ENCODE data around the gene FMR1. TPM values are rescaled to one million over a fixed set of nuclear protein-coding genes. Genes with fewer than 3 reads are reported as not detected.

Gene FMR1
- total RNA-seq, 1 donor from 2014 or later: 45.6 TPM

DNA sequence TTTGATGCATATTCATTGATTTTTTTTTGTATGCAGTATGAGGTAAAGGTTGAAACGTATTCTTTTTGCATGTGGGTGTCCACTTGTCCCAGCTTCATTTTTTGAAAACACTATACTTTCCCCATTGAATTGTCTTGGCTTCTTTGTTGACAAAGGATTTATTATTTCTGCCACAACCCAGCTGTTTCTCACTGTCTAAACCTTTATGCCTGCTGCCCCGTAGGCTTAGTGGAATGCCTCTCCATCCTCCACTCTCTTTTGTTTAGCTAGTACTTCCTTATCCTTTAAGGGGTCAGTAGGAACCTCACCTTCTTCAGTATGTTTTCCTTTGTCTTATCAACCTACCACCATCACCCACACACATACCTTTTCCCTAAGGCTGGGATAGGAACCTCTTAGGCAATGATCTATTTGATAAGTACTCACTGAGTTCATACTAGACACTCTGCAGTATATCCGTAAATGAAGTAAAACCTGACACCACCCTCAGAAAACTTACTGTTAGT is 8.5 kb downstream of the FMR1 start:
- Histone ChIP-seq H3K79me2 (ENCODE audit: insufficient read depth, low read length) (peaks cover 75% of the 10 kb centered on the region), H3K9ac (ENCODE audit: low read length) (no peak overlapping the region), H3K4me2 (ENCODE audit: low read length) (no peak overlapping the region), H2AFZ (ENCODE audit: low read depth, low read length) (no peak overlapping the region), H3K4me1 (ENCODE audit: insufficient read depth, low read length) (no peaks in the 10 kb centered on the region), H3K36me3 (ENCODE audit: insufficient read depth, low read length) (no peaks in the 10 kb centered on the region), H4K20me1 (ENCODE audit: insufficient read depth, low read length) (peaks cover 40% of the 10 kb centered on the region), H3K9me3 (ENCODE audit: insufficient read depth, low read depth, low read length) (no peaks in the 10 kb centered on the region), H3K4me3 (ENCODE audit: insufficient read depth, low read depth, low read length) (no peak overlapping the region), H3K27ac (ENCODE audit: low read depth, low read length) (no peak overlapping the region), H3K27me3 (ENCODE audit: insufficient read depth, low read length) (no peaks in the 10 kb centered on the region)
- TF ChIP-seq, protein P1, sequence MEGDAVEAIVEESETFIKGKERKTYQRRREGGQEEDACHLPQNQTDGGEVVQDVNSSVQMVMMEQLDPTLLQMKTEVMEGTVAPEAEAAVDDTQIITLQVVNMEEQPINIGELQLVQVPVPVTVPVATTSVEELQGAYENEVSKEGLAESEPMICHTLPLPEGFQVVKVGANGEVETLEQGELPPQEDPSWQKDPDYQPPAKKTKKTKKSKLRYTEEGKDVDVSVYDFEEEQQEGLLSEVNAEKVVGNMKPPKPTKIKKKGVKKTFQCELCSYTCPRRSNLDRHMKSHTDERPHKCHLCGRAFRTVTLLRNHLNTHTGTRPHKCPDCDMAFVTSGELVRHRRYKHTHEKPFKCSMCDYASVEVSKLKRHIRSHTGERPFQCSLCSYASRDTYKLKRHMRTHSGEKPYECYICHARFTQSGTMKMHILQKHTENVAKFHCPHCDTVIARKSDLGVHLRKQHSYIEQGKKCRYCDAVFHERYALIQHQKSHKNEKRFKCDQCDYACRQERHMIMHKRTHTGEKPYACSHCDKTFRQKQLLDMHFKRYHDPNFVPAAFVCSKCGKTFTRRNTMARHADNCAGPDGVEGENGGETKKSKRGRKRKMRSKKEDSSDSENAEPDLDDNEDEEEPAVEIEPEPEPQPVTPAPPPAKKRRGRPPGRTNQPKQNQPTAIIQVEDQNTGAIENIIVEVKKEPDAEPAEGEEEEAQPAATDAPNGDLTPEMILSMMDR (IDR thresholded peaks at IDR 0.05; ENCODE audit: insufficient read depth, low read depth, low read length): no peak
- no peak for TF ChIP-seq EZH2 (IDR thresholded peaks at IDR 0.05; ENCODE audit: insufficient read depth, low read length)
- H3K36me3 Mint-ChIP-seq (ENCODE audit: low read depth, unreplicated experiment): no peaks in the 10 kb centered on the region
- H3K4me1 Mint-ChIP-seq (ENCODE audit: low read depth, unreplicated experiment): peaks cover 31% of the 10 kb centered on the region
- FAIRE-seq (no peak), DNase-seq (ENCODE audit: low read depth) (peak; percentile 23)
- H3K27ac Mint-ChIP-seq (ENCODE audit: unreplicated experiment): peak overlapping the region; percentile 45
- no peaks in the 10 kb centered on the region for H3K9me3 Mint-ChIP-seq (ENCODE audit: unreplicated experiment)
- no peaks in the 10 kb centered on the region for H3K27me3 Mint-ChIP-seq (ENCODE audit: low read depth, unreplicated experiment)
- no peak overlapping the region for H3K4me3 Mint-ChIP-seq (ENCODE audit: unreplicated experiment)

DNA sequence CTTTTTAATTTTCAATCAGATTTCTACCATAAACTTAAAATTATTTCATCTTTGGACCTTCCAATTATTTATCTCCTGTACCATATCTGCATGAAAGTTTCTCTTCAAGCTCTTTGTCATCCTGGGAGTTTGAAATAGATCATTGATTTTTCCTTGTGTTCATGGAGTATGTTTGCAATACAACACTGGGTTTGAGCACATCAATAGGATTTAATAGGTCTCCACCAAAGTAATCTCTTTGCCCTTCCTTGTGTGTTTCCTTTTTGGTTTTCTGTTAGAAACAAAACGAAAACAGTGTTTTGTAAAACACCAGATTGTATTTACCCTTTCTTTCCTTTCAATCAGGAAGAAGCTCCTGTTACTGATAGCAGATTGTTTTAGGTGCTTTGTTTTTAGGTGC is 11.9 kb downstream of the FMR1 start:
- H3K27ac ChIP-seq (ENCODE audit: low read depth, low read length): no peak overlapping the region
- no peak overlapping the region for H2AFZ ChIP-seq (ENCODE audit: low read depth, low read length)
- H3K4me3 Mint-ChIP-seq (ENCODE audit: unreplicated experiment): no peak overlapping the region
- no peak overlapping the region for H3K27ac Mint-ChIP-seq (ENCODE audit: unreplicated experiment)
- no peaks in the 10 kb centered on the region for H3K4me1 ChIP-seq (ENCODE audit: insufficient read depth, low read length)
- no peak overlapping the region for H3K4me2 ChIP-seq (ENCODE audit: low read length)
- no peaks in the 10 kb centered on the region for H3K9me3 Mint-ChIP-seq (ENCODE audit: unreplicated experiment)
- H3K36me3 Mint-ChIP-seq (ENCODE audit: low read depth, unreplicated experiment): peaks cover 3% of the 10 kb centered on the region
- H3K9me3 ChIP-seq (ENCODE audit: insufficient read depth, low read depth, low read length): no peaks in the 10 kb centered on the region
- no peak overlapping the region for H3K9ac ChIP-seq (ENCODE audit: low read length)
- peaks cover 11% of the 10 kb centered on the region for H4K20me1 ChIP-seq (ENCODE audit: insufficient read depth, low read length)
- FAIRE-seq (no peak), DNase-seq (ENCODE audit: low read depth) (no peak)
- H3K4me3 ChIP-seq (ENCODE audit: insufficient read depth, low read depth, low read length): no peak overlapping the region
- peaks cover 41% of the 10 kb centered on the region for H3K79me2 ChIP-seq (ENCODE audit: insufficient read depth, low read length)
- H3K27me3 ChIP-seq (ENCODE audit: insufficient read depth, low read length): no peaks in the 10 kb centered on the region
- no peaks in the 10 kb centered on the region for H3K36me3 ChIP-seq (ENCODE audit: insufficient read depth, low read length)
- peaks cover 8% of the 10 kb centered on the region for H3K4me1 Mint-ChIP-seq (ENCODE audit: low read depth, unreplicated experiment)
- TF ChIP-seq EZH2 (IDR thresholded peaks at IDR 0.05; ENCODE audit: insufficient read depth, low read length): no peak
- H3K27me3 Mint-ChIP-seq (ENCODE audit: low read depth, unreplicated experiment): no peaks in the 10 kb centered on the region

DNA sequence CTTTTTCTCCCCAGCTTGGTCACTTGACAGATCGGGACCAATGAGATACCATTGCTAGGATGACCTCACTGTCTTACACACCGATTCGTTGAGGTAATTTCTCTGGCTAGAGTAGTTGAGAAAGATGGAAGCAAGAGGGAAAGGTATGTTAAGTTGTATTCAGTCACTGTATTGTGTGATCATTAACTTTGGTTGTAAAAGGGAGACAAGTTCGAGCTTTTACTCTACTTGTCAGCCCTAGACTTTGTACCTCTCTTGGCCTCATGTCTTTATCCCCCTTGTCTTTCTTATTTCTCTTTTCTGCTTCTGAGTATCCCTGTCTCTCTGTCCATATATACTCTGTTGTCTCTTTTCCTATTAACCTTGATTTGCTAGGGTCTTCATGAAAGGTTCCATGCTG is 15.5 kb downstream of the FMR1 start:
- H3K36me3 ChIP-seq (ENCODE audit: insufficient read depth, low read length): peaks cover 3% of the 10 kb centered on the region
- Mint-ChIP-seq H3K27me3 (ENCODE audit: low read depth, unreplicated experiment) (no peaks in the 10 kb centered on the region), H3K4me3 (ENCODE audit: unreplicated experiment) (no peak overlapping the region), H3K9me3 (ENCODE audit: unreplicated experiment) (no peaks in the 10 kb centered on the region), H3K4me1 (ENCODE audit: low read depth, unreplicated experiment) (no peaks in the 10 kb centered on the region), H3K27ac (ENCODE audit: unreplicated experiment) (no peak overlapping the region), H3K36me3 (ENCODE audit: low read depth, unreplicated experiment) (peaks cover 3% of the 10 kb centered on the region)
- FAIRE-seq (peak; percentile 99), DNase-seq (ENCODE audit: low read depth) (no peak)
- no peak overlapping the region for H3K9ac ChIP-seq (ENCODE audit: low read length)
- H3K79me2 ChIP-seq (ENCODE audit: insufficient read depth, low read length): peaks cover 9% of the 10 kb centered on the region
- no peak overlapping the region for H2AFZ ChIP-seq (ENCODE audit: low read depth, low read length)
- H3K27ac ChIP-seq (ENCODE audit: low read depth, low read length): no peak overlapping the region
- H3K4me2 ChIP-seq (ENCODE audit: low read length): no peak overlapping the region
- TF ChIP-seq, protein P1 (IDR thresholded peaks at IDR 0.05; ENCODE audit: insufficient read depth, low read depth, low read length): no peak
- TF ChIP-seq EZH2 (IDR thresholded peaks at IDR 0.05; ENCODE audit: insufficient read depth, low read length): no peak
- H3K4me3 ChIP-seq (ENCODE audit: insufficient read depth, low read depth, low read length): no peak overlapping the region
- no peaks in the 10 kb centered on the region for H3K9me3 ChIP-seq (ENCODE audit: insufficient read depth, low read depth, low read length)
- H3K27me3 ChIP-seq (ENCODE audit: insufficient read depth, low read length): no peaks in the 10 kb centered on the region
- H4K20me1 ChIP-seq (ENCODE audit: insufficient read depth, low read length): no peaks in the 10 kb centered on the region
- H3K4me1 ChIP-seq (ENCODE audit: insufficient read depth, low read length): no peaks in the 10 kb centered on the region
